COR-L47 (cell line): ENCODE data around the gene ANKRD44.
"Not testable (repeated sequence)": the region's sequence is repeated elsewhere in the genome, so short reads cannot be mapped to it uniquely, and the experiment has no call there.

Experiments
- DNase-seq: peaks from one replicate; lab custom pipeline; 2025; lab: John Stamatoyannopoulos, UW

Gene ANKRD44

GRCh38 chr2:197310271-197310985, at the start of gene ANKRD44:
Gene ANKRD44, minus strand, starts transcription at chr2:197310780. Its CDS starts 176 bp downstream, at chr2:197310604.
- peak; percentile 80 for DNase-seq

DNA sequence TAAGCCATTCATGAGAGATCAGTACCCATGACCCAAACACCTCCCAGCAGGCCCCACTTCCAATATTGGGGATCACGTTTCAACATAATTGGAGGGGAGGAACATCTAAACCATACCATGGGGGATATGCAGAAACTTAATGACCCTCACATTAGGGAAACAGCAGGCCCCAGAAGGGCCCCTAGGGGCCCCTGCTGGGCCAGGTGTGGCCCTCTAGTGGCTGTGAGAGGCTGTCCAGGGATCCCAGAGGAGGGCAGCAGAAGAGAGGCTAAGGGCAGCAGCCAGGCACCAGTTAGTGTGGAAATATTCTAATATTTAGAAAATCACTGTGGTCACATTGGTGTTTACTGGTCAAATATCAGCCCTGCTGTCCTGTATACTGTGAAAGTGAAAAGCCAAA, 49.3 kb upstream of the ANKRD44 start:
- DNase-seq = no peak

DNA sequence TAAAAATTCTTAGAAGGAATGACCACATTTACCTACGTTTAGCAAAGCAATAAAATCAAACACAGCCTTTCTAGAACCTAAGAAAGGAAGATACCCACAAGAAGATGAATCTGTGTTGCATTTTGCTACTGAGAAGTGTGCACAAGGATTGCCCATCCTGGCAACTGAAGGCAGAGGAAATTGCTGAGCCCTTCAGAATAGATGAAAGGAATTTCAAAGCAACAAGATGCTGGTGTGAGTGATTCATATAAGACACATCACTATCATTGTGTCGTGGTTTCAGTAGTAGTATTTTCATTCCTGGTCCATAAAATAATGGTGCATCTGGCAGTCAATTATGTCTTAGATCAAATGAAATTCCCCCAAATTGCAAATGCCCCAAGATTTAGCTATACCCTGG, 48.4 kb upstream of the ANKRD44 start:
- no peak for DNase-seq

DNA sequence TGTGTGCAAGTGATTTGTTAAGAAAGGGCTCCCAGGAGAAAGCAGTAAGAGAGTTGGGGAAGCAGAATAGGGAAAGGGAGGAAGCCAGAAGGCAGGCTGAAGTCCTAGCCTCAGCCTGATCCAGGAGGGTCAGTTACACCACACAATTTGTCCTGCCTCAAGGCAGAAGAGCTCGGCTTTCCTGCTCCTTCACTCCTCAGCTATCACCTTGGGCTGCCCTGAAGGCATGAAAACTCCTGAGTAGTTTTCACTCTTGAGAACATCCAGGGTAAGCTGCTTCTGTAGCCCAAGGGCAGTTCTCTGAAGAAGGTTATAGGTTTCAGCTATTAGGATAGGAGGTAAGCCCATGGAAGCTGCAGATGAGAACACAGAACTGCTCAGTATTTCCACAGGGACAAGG, 47.4 kb upstream of the ANKRD44 start:
- DNase-seq = no peak

GRCh38 chr2:197356136-197356535, 45.6 kb upstream of the ANKRD44 start:
- no peak for DNase-seq

- DNase-seq = no peak
Measured at GRCh38 chr2:197354169-197354558, 43.6 kb upstream of the ANKRD44 start.

DNA sequence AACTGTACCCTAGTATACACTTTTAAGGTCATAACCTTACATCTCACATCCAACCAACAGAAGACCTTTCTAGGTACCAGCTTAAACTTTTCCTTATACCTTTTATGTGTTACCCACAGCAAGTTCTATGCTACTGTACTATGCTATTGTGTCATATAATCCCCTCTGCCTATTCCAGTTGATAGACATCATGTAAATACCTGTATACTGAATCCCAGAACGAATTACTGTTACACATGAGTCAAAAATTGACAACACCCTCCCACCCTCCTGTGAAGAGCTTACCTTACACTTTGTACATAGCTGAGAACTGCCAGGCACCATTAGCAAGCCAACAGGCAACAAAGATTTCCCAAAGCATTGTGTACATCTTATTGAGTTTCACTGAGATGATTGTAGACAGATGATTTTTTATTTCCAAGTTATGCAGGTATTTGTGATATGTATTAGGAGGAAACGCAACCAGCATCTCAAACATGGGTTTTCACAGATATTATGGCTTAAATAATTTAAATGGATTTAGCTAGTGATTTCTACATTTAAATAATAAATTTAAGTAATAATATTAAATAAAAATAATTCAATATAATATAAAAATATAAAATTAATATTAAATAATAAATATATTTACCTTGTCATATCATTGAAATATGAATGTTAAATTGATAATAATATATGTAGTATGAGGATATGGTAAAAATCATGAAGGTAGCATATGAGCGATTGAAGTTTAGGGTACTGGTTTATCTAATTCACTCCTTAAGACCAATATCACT, 43.0 kb upstream of the ANKRD44 start:
- no peak for DNase-seq

DNA sequence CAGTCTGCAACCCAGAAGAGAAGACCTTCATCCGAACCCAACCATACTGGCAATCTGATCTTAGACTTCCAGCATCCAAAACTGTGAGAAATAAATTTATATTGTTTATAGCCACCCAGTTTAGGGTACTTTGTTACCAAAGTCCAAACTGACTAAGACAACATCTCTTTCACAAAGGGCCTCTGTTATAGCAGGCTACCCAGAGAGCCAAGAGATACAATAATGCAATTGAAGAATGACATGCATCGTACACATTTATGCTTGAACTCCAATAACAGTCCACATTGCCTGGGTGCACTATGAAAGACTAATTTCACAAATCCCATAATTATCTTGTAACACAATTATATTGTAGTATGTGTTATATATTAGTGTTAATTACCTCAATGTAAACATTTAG, 39.1 kb upstream of the ANKRD44 start:
- no peak for DNase-seq

GRCh38 chr2:197348721-197349360, 38.3 kb upstream of the ANKRD44 start:
- no peak for DNase-seq

DNA sequence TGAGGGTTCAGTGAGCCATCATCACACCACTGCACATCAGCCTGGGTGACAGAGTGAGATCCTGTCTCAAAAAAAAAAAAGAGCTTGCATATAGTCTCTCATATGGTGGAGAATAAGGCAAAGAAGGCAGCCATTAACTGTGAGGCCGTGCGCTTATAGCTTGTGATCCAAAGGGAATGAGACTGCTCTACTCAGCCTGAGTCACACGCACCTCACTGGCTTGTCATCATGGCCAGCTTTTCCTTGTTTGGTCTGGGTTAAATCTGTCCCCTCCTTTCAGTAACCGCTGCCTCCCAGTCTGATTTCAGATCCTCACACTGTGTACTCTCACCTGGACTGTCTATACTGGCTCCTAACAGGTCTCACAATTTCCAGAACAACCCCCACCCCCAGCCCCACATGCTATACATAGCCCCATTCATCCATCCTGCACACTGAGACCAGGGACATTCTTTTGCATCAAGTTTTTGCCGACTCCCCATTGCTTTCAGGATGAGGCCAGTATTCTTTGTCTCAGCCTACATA, 35.3 kb upstream of the ANKRD44 start:
- DNase-seq = no peak

DNA sequence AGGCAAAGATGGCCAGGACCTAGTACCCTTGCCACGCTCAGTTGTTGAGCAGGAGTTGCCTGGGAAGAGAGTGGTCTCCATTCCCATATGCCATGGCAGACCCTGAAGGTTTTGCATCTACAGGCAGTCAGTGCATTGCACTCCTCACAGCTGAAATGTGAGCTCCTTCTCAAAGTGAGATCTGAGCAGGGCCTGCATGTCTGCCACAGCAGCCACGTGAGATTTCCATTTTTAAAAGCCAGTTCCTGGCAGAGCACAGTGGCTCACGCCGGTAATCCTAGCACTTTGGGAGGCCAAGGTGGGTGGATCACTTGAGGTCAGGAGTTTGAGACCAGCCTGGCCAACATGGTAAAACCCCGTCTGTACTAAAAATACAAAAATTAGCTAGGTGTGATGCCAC, 33.4 kb upstream of the ANKRD44 start:
- not testable (repeated sequence) for DNase-seq

DNA sequence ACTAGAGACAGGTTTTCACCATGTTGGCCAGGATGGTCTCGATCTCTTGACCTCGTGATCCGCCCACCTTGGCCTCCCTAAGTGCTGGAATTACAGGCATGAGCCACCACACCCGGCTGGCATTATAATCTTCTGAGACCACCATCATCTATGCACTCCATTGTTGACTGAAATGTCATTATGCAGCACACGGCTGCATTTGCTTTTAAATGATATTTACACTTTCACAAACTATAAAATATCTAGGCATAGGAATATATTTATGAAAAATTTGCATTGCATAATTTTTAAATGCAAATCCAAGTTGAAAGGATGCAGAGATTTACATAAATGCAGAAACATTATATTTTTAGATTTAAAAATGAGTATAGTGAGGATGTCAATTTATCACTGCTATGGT, 30.0 kb upstream of the ANKRD44 start:
- DNase-seq = no peak

DNA sequence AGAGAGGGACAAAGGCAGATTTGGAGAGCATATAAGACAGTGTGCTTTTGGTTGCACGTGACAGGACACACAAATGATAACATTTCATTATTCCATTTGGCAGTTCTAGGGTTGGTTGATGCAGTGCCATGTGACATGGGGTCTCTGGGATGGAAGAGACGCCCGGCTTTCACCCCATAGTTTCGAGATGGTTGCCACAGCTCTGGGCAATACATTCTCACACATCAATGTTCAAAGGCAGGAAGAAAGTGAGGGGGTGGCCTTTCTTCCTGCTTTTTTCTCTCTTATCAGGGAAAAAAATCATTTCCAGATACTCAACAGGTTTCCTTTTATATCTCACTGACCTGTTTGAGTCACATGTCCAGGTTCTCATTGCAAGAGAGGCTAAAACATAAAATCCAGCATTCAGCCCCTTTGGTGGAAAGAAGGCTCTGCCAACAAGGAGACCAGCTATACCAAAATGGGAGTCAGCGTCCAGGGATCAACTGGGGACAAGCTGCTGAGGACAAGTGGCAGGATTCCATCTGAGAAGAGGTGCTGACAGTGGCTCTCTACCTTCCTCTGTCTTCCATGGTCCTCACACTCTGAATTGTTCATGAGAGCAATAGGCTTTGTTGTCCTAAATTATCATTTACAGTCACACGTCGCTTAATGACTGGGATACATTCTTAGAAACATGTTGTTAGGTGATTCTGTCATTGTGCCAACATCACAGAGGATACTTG, 29.1 kb upstream of the ANKRD44 start:
- peak; percentile 5 for DNase-seq

GRCh38 chr2:197339016-197339415, 28.4 kb upstream of the ANKRD44 start:
- DNase-seq = no peak

GRCh38 chr2:197332641-197333040, 22.1 kb upstream of the ANKRD44 start:
- DNase-seq = no peak

- DNase-seq = no peak
Measured at GRCh38 chr2:197328461-197328860, 17.9 kb upstream of the ANKRD44 start.

- DNase-seq = no peak
Measured at GRCh38 chr2:197327472-197328098, 17.0 kb upstream of the ANKRD44 start.

GRCh38 chr2:197327073-197327471, 16.5 kb upstream of the ANKRD44 start:
- no peak for DNase-seq

DNA sequence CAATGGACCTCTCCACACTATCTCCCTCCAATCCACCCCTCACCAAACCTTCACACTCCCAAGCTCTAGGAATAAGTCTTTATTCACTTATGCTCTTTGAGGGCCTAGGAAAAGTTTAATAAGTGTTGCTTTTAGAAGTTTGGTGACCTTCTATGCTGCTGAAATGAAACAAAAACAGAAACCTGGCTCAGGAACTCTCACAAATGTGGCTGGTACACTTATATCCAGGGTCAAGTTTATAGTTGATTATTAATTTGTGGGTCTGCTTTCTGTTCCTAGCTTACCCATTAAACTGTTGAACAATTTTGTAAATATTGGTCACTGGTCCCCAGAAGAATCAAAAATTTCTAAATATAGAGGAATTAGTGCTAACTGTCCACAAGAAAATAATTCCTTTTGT, 14.2 kb upstream of the ANKRD44 start:
- no peak for DNase-seq

DNA sequence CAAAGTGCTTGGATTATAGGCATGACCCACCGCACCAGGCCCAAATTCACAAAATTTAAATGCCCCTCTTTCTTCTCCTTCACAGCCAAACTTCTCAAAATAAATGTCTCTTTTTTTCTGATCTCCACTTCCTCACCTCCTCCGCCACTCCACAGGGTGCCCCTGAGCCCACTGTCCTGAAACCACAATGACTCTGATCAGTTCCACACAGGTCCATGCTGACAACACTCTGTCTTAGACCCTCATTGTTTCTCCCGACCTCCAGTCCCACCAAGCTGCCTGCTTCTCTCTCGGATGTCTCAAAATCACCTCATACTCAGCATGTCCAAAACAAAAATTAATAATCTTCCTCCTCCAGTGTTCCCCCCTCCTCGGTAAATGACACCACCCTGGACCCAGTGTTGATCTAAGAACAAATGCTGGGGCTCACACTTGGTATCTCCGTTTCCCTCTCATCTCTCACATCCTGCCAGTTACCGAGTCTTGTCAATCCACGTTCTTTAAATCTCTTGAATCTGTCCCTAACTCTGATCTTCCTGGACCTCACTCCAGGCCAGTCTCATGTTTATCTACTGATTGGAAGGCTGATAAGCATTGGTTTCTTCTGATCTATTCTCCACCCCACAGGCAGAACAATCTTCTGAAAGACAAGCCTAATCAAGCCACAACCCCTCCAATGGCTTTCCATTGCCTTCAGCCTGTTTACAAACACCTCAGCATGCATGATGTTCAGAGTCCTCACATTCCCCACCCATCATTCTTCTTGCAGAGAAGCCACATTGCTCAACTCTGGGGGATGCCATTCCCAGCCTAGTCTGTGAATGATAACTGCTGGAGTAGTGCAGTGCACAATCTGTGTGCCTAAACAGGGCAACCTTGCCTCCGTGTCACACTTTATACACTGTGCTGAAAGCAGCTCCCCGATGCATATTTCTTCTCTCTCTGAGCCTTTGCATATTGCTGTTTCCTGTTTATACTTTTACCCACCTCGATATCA, 12.4 kb upstream of the ANKRD44 start:
- DNase-seq = no peak
